Mesenchymal stem cell (in vitro differentiated cells and primary cell): ENCODE data around the gene TK2.

ENCODE experiments used
- DNase-seq: peaks from one replicate; pipeline ENCODE4 v3.0.0-alpha.2; 2013
- H2AFZ ChIP-seq: one replicate; pipeline ENCODE4 v1.6.1; 2013; ENCODE audit warnings: low read depth, mild to moderate bottlenecking, control low read depth, inconsistent platforms, low read length, moderate library complexity
- H2AK5ac ChIP-seq: 2 replicates; pipeline ENCODE4 v1.6.1; 2013; ENCODE audit warnings: low read length, moderate library complexity, mild to moderate bottlenecking, inconsistent platforms; ENCODE audit not compliant: severe bottlenecking
- H2BK120ac ChIP-seq: one replicate; pipeline ENCODE4 v1.6.1; 2013; ENCODE audit warnings: low read depth, mild to moderate bottlenecking, inconsistent platforms, low read length, moderate library complexity
- H2BK12ac ChIP-seq, 2 experiments: one replicate each; pipeline ENCODE4 v1.6.1; 2013; ENCODE audit warnings: inconsistent platforms in 2 of 2, low read length in 2 of 2, mild to moderate bottlenecking in 2 of 2, moderate library complexity in 2 of 2, control low read depth in 1 of 2
- H2BK15ac ChIP-seq: one replicate; pipeline ENCODE4 v1.6.1; 2013; ENCODE audit warnings: mild to moderate bottlenecking, low read depth, inconsistent platforms; ENCODE audit not compliant: poor library complexity, severe bottlenecking
- H2BK5ac ChIP-seq: 2 replicates; pipeline ENCODE4 v1.6.1; 2013; ENCODE audit warnings: low read depth, mild to moderate bottlenecking, low read length, control low read depth, inconsistent platforms; ENCODE audit not compliant: poor library complexity, severe bottlenecking
- H3K14ac ChIP-seq, 2 experiments: one replicate each; pipeline ENCODE4 v1.6.1; 2013; ENCODE audit warnings: inconsistent platforms in 2 of 2, low read length in 2 of 2, control low read depth in 1 of 2, mild to moderate bottlenecking in 1 of 2, moderate library complexity in 1 of 2
- H3K18ac ChIP-seq, 2 experiments: one replicate each; pipeline ENCODE4 v1.6.1; 2013; ENCODE audit warnings: inconsistent platforms in 2 of 2, low read length in 2 of 2, control low read depth in 1 of 2, low read depth in 1 of 2, mild to moderate bottlenecking in 1 of 2
- H3K23ac ChIP-seq, 2 experiments: one replicate each; pipeline ENCODE4 v1.6.1; 2013; ENCODE audit warnings: inconsistent platforms in 2 of 2, low read length in 2 of 2, mild to moderate bottlenecking in 2 of 2, moderate library complexity in 2 of 2, control low read depth in 1 of 2
- H3K27ac ChIP-seq: 2 replicates; pipeline ENCODE4 v1.5.1; 2013; ENCODE audit warnings: mild to moderate bottlenecking, moderate library complexity, low read length, control low read depth, inconsistent platforms; ENCODE audit not compliant: poor library complexity, severe bottlenecking
- H3K27me3 ChIP-seq, 2 experiments: 2 replicates each; pipeline versions ENCODE4 v1.6.1 to v1.7.0; 2013; ENCODE audit warnings: low read length in 2 of 2, mild to moderate bottlenecking in 2 of 2, moderate library complexity in 2 of 2, control low read depth in 1 of 2, inconsistent platforms in 1 of 2; ENCODE audit not compliant: control insufficient read depth in 1 of 2, insufficient read depth in 1 of 2
- H3K36me3 ChIP-seq, 2 experiments: 2 replicates each; pipeline versions ENCODE4 v1.6.1 to v1.7.0; 2013; ENCODE audit warnings: low read length in 2 of 2, control low read depth in 1 of 2, inconsistent platforms in 1 of 2, low read depth in 1 of 2, mild to moderate bottlenecking in 1 of 2; ENCODE audit not compliant: insufficient read depth in 2 of 2, control insufficient read depth in 1 of 2
- H3K4ac ChIP-seq, 2 experiments: one replicate each; pipeline ENCODE4 v1.6.1; 2013; ENCODE audit warnings: inconsistent platforms in 2 of 2, low read length in 2 of 2, mild to moderate bottlenecking in 2 of 2, moderate library complexity in 2 of 2, control low read depth in 1 of 2, low read depth in 1 of 2
- H3K4me1 ChIP-seq: 2 replicates; pipeline ENCODE4 v1.6.1; 2013; ENCODE audit warnings: low read depth, low read length, control low read depth; ENCODE audit not compliant: control insufficient read depth, insufficient read depth
- H3K4me2 ChIP-seq: 2 replicates; pipeline ENCODE4 v1.6.1; 2013; ENCODE audit warnings: low read length, mild to moderate bottlenecking, inconsistent platforms; ENCODE audit not compliant: poor library complexity, severe bottlenecking
- H3K4me3 ChIP-seq, 2 experiments: 2 replicates each; pipeline versions ENCODE4 v1.5.1 to v1.7.0; 2013; ENCODE audit warnings: low read length in 2 of 2, mild to moderate bottlenecking in 2 of 2, control low read depth in 1 of 2, low read depth in 1 of 2; ENCODE audit not compliant: insufficient read depth in 1 of 2
- H3K79me1 ChIP-seq: replicated peaks from 2 replicates; pipeline ENCODE4 v1.6.1; 2013; ENCODE audit warnings: mild to moderate bottlenecking, control low read depth, low read length, inconsistent platforms; ENCODE audit not compliant: poor library complexity, severe bottlenecking
- H3K9ac ChIP-seq: 2 replicates; pipeline ENCODE4 v1.7.0; 2013; ENCODE audit warnings: mild to moderate bottlenecking, low read length, moderate library complexity
- H3K9me3 ChIP-seq: 2 replicates; pipeline ENCODE4 v1.7.0; 2013; ENCODE audit warnings: mild to moderate bottlenecking, low read length; ENCODE audit not compliant: control insufficient read depth
- H4K8ac ChIP-seq: one replicate; pipeline ENCODE4 v1.6.1; 2013; ENCODE audit warnings: inconsistent platforms, mild to moderate bottlenecking, low read length, moderate library complexity
- H4K91ac ChIP-seq: one replicate; pipeline ENCODE4 v1.6.1; 2013; ENCODE audit warnings: mild to moderate bottlenecking, low read length, inconsistent platforms
- WGBS: methylation state at CpG from one replicate; pipeline ENCODE4 v1.1.7; 2013; ENCODE audit warnings: mixed read lengths; 5-methylcytosine and 5-hydroxymethylcytosine counted together

Gene TK2

GRCh38 chr16:66539623-66540469 lies 10.1 kb downstream of the TK2 start:
- Histone ChIP-seq H3K9me3 (no peaks in the 10 kb centered on the region), H2BK5ac (peak overlapping the region; percentile 83), H3K18ac (no peak overlapping the region), H3K9ac (no peak overlapping the region), H3K4me1 (peaks cover 10% of the 10 kb centered on the region), H4K8ac (no peak overlapping the region), H2AFZ (no peak overlapping the region), H4K91ac (no peak overlapping the region), H2BK12ac (no peak overlapping the region), H2BK120ac (no peak overlapping the region), H2BK15ac (no peak overlapping the region), H3K4me3 (no peak overlapping the region), H3K14ac (no peak overlapping the region), H3K79me1 (peaks cover 19% of the 10 kb centered on the region), H3K4ac (no peak overlapping the region), H2AK5ac (peak overlapping the region; percentile 91), H3K4me2 (peak overlapping the region; percentile 44), H3K23ac (no peak overlapping the region), H3K36me3 (peaks cover 41 to 81% of the 10 kb centered on the region in 2 experiments), H3K27ac (peak overlapping the region; percentile 96), H3K27me3 (no peaks in the 10 kb centered on the region)
- no peak for DNase-seq
- WGBS, result 92% methylated on average over 3 of the region's 3 CpGs

- H4K91ac ChIP-seq, result no peak overlapping the region
- no peak overlapping the region for H3K4me2 ChIP-seq
- H3K4me1 ChIP-seq, result peaks cover 8% of the 10 kb centered on the region
- peaks cover 20% of the 10 kb centered on the region for H3K79me1 ChIP-seq
- 88% methylated on average over 3 of the region's 5 CpGs for WGBS
- H3K36me3 ChIP-seq, result peaks cover 40 to 80% of the 10 kb centered on the region in 2 experiments
- H2BK15ac ChIP-seq, result no peak overlapping the region
- no peak overlapping the region for H3K23ac ChIP-seq
- no peak overlapping the region for H2AFZ ChIP-seq
- H3K18ac ChIP-seq, result no peak overlapping the region
- DNase-seq, result no peak
- H3K9me3 ChIP-seq, result no peaks in the 10 kb centered on the region
- no peaks in the 10 kb centered on the region for H3K27me3 ChIP-seq
- H3K27ac ChIP-seq, result peak overlapping the region; percentile 82
- H3K9ac ChIP-seq, result no peak overlapping the region
- H3K4ac ChIP-seq, result no peak overlapping the region
- H2BK12ac ChIP-seq, result no peak overlapping the region
- H2BK120ac ChIP-seq, result no peak overlapping the region
- peak overlapping the region; percentile 26 for H2BK5ac ChIP-seq
- peak overlapping the region; percentile 92 for H2AK5ac ChIP-seq
- no peak overlapping the region for H3K14ac ChIP-seq
- H4K8ac ChIP-seq, result no peak overlapping the region
- no peak overlapping the region for H3K4me3 ChIP-seq
These were observed 11.0 kb downstream of the TK2 start for GRCh38 chr16:66538910-66539309.

- 97% methylated on average over 2 of the region's 2 CpGs for WGBS
- Histone ChIP-seq H3K36me3 (peaks cover 33 to 71% of the 10 kb centered on the region in 2 experiments), H3K27me3 (no peaks in the 10 kb centered on the region), H3K79me1 (peaks cover 16% of the 10 kb centered on the region), H3K9ac (no peak overlapping the region), H3K23ac (no peak overlapping the region), H4K8ac (no peak overlapping the region), H3K18ac (no peak overlapping the region), H2BK15ac (no peak overlapping the region), H3K4me2 (no peak overlapping the region), H2AK5ac (peak overlapping the region; percentile 28), H2BK5ac (no peak overlapping the region), H3K4ac (no peak overlapping the region), H3K27ac (no peak overlapping the region), H2BK12ac (no peak overlapping the region), H3K4me1 (peaks cover 8% of the 10 kb centered on the region), H4K91ac (no peak overlapping the region), H2BK120ac (no peak overlapping the region), H3K14ac (no peak overlapping the region), H3K9me3 (no peaks in the 10 kb centered on the region), H3K4me3 (no peak overlapping the region), H2AFZ (no peak overlapping the region)
- DNase-seq, result no peak
These were observed 12.7 kb downstream of the TK2 start for GRCh38 chr16:66537236-66537635.

GRCh38 chr16:66536525-66536924 lies 13.4 kb downstream of the TK2 start:
- Histone ChIP-seq H3K14ac (no peak overlapping the region), H2BK12ac (no peak overlapping the region)
- WGBS, result 83% methylated on average over 4 of the region's 4 CpGs

More at GRCh38 chr16:66536525-66536924, 13.4 kb downstream of the TK2 start:
- no peak overlapping the region for H2BK15ac ChIP-seq
- H2BK120ac ChIP-seq, result no peak overlapping the region
- no peaks in the 10 kb centered on the region for H3K9me3 ChIP-seq
- no peak overlapping the region for H3K4me2 ChIP-seq
- no peak overlapping the region for H3K9ac ChIP-seq
- no peak overlapping the region for H4K91ac ChIP-seq
- H4K8ac ChIP-seq, result no peak overlapping the region
- H3K79me1 ChIP-seq, result peaks cover 14% of the 10 kb centered on the region
- no peak overlapping the region for H3K27ac ChIP-seq
- H2BK5ac ChIP-seq, result no peak overlapping the region
- H2AK5ac ChIP-seq, result no peak overlapping the region
- peaks cover 8% of the 10 kb centered on the region for H3K4me1 ChIP-seq
- H3K18ac ChIP-seq, result no peak overlapping the region
- no peak overlapping the region for H3K4ac ChIP-seq
- no peaks in the 10 kb centered on the region for H3K27me3 ChIP-seq
- no peak for DNase-seq
- no peak overlapping the region for H3K4me3 ChIP-seq
- peaks cover 28 to 73% of the 10 kb centered on the region in 2 experiments for H3K36me3 ChIP-seq
- no peak overlapping the region for H2AFZ ChIP-seq
- no peak overlapping the region for H3K23ac ChIP-seq
